H1 (cell line): ENCODE measurements around the gene CUL4B. TPM values are rescaled to one million over a fixed set of nuclear protein-coding genes. Genes with fewer than 3 reads are reported as not detected.

ENCODE experiments used
- CTCF ChIA-PET: fragments of 300-600 bp; sonication (Branson Sonifier 250); formaldehyde crosslinking; loops from one replicate; lab custom pipeline; 2021; ENCODE audit not compliant: partially characterized antibody; lab: Charles Lee
- POLR2A ChIA-PET: fragments of 300-600 bp; sonication (Branson Sonifier 250); formaldehyde crosslinking; loops from one replicate; lab custom pipeline; 2021; ENCODE audit warnings: inconsistent platforms; ENCODE audit not compliant: partially characterized antibody; lab: Charles Lee
- DNase-seq, 2 experiments: peaks; one replicate each; pipeline versions ENCODE4 v3.0.0 to v3.0.0-alpha.2; 2010 to 2022; ENCODE audit warnings: low spot score in 2 of 2, low read depth in 1 of 2, mixed read lengths in 1 of 2
- FAIRE-seq: peaks from 2 replicates; lab custom pipeline; 2011; peaks lifted over from hg19 to GRCh38; lab: Jason Lieb, UNC
- H2AFZ ChIP-seq: 2 replicates; pipeline ENCODE4 v1.8.1; 2012; ENCODE audit warnings: low read length, inconsistent platforms
- H2AK5ac ChIP-seq: 2 replicates; pipeline ENCODE4 v1.6.1; 2013; ENCODE audit warnings: low read depth, low read length
- H2BK120ac ChIP-seq: replicated peaks from 2 replicates; pipeline ENCODE3; 2013; ENCODE audit warnings: low read depth, low read length, inconsistent platforms
- H2BK12ac ChIP-seq: 2 replicates; pipeline ENCODE4 v1.6.1; 2013; ENCODE audit warnings: low read depth, low read length
- H2BK15ac ChIP-seq: 2 replicates; pipeline ENCODE4 v1.6.1; 2013; ENCODE audit warnings: low read length
- H2BK20ac ChIP-seq: 2 replicates; pipeline ENCODE4 v1.6.1; 2013; ENCODE audit warnings: low read length
- H2BK5ac ChIP-seq: 2 replicates; pipeline ENCODE4 v1.6.1; 2013; ENCODE audit warnings: low read depth, low read length
- H3K14ac ChIP-seq: 2 replicates; pipeline ENCODE4 v1.6.1; 2013; ENCODE audit warnings: inconsistent platforms; ENCODE audit not compliant: insufficient read length
- H3K18ac ChIP-seq: 2 replicates; pipeline ENCODE4 v1.6.1; 2013; ENCODE audit warnings: low read length; ENCODE audit errors: extremely low read depth
- H3K23ac ChIP-seq: 2 replicates; pipeline ENCODE4 v1.6.1; 2013; ENCODE audit warnings: inconsistent platforms; ENCODE audit not compliant: insufficient read length
- H3K23me2 ChIP-seq: 2 replicates; pipeline ENCODE4 v1.6.1; 2013; ENCODE audit warnings: low read depth, low read length
- H3K27ac ChIP-seq: 2 replicates; pipeline ENCODE4 v1.6.1; 2011; ENCODE audit warnings: low read depth, low read length, inconsistent platforms
- H3K27me3 ChIP-seq, 4 experiments: replicated peaks in 1 of 4; 1 replicate in 1 of 4; 2 replicates in 3 of 4; pipeline versions ENCODE4 v1.6.1 to v1.8.1; 2011 to 2013; ENCODE audit warnings: low read length in 3 of 4, mild to moderate bottlenecking in 3 of 4, inconsistent platforms in 2 of 4, mixed read lengths in 2 of 4, moderate library complexity in 1 of 4; ENCODE audit not compliant: control insufficient read depth in 3 of 4, insufficient read depth in 3 of 4; ENCODE audit errors: extremely low read depth in 1 of 4
- H3K36me3 ChIP-seq, 4 experiments: 2 replicates each; pipeline versions ENCODE4 v1.6.1 to v1.8.1; 2011 to 2013; ENCODE audit warnings: mild to moderate bottlenecking in 4 of 4, low read length in 3 of 4, moderate library complexity in 2 of 4, control low read depth in 1 of 4, inconsistent platforms in 1 of 4; ENCODE audit not compliant: insufficient read depth in 4 of 4, control insufficient read depth in 2 of 4
- H3K4ac ChIP-seq: replicated peaks from 2 replicates; pipeline ENCODE3; 2013; ENCODE audit warnings: low read length, low read depth, mixed read lengths, inconsistent platforms; ENCODE audit not compliant: insufficient read length
- H3K4me1 ChIP-seq, 4 experiments: replicated peaks in 1 of 4; 1 replicate in 1 of 4; 2 replicates in 3 of 4; pipeline versions ENCODE4 v1.6.1 to v1.8.1; 2011 to 2013; ENCODE audit warnings: low read length in 3 of 4, inconsistent platforms in 2 of 4, mixed read lengths in 1 of 4; ENCODE audit not compliant: insufficient read depth in 4 of 4, control insufficient read depth in 3 of 4
- H3K4me2 ChIP-seq, 2 experiments: 2 replicates each; pipeline versions ENCODE4 v1.6.1 to v1.8.1; 2011 to 2013; ENCODE audit warnings: low read depth in 2 of 2, low read length in 2 of 2, control low read depth in 1 of 2, inconsistent platforms in 1 of 2, mild to moderate bottlenecking in 1 of 2; ENCODE audit not compliant: insufficient read depth in 1 of 2
- H3K4me3 ChIP-seq, 4 experiments: fragments of 200-600, 300-600 bp in 1 of 4; sonication (generic), shearing (Covaris generic), sonication (Bioruptor Twin) in 1 of 4; 2 replicates each; pipeline versions ENCODE4 v1.5.1 to v1.8.1; 2011 to 2016; ENCODE audit warnings: low read length in 4 of 4, low read depth in 3 of 4, control low read depth in 2 of 4, inconsistent platforms in 2 of 4, mild to moderate bottlenecking in 2 of 4, mixed read lengths in 1 of 4, moderate library complexity in 1 of 4; ENCODE audit not compliant: insufficient read depth in 2 of 4; ENCODE audit errors: extremely low read depth in 1 of 4
- H3K56ac ChIP-seq: replicated peaks from 2 replicates; pipeline ENCODE3; 2013; ENCODE audit warnings: low read depth, mild to moderate bottlenecking, mixed read lengths, low read length, inconsistent platforms; ENCODE audit not compliant: insufficient read length
- H3K79me1 ChIP-seq: 2 replicates; pipeline ENCODE4 v1.6.1; 2013; ENCODE audit warnings: low read depth, low read length, control low read depth
- H3K79me2 ChIP-seq, 2 experiments: 2 replicates each; pipeline versions ENCODE4 v1.6.1 to v1.8.1; 2012 to 2013; ENCODE audit warnings: low read length in 2 of 2, mild to moderate bottlenecking in 2 of 2, inconsistent platforms in 1 of 2; ENCODE audit not compliant: insufficient read depth in 2 of 2, control insufficient read depth in 1 of 2
- H3K9ac ChIP-seq, 4 experiments: replicated peaks in 1 of 4; 1 replicate in 1 of 4; 2 replicates in 3 of 4; pipeline versions ENCODE4 v1.6.1 to v1.8.1; 2011 to 2013; ENCODE audit warnings: low read depth in 3 of 4, low read length in 3 of 4, control low read depth in 2 of 4, mild to moderate bottlenecking in 2 of 4, moderate library complexity in 2 of 4, inconsistent platforms in 1 of 4; ENCODE audit errors: extremely low read depth in 1 of 4
- H3K9me3 ChIP-seq, 2 experiments: 2 replicates each; pipeline versions ENCODE4 v1.6.1 to v1.8.1; 2012 to 2013; ENCODE audit warnings: mild to moderate bottlenecking in 2 of 2, moderate library complexity in 2 of 2, control low read depth in 1 of 2, inconsistent platforms in 1 of 2, low read depth in 1 of 2, low read length in 1 of 2, mixed read lengths in 1 of 2; ENCODE audit not compliant: insufficient read depth in 2 of 2
- H4K20me1 ChIP-seq, 2 experiments: replicated peaks in 1 of 2; 2 replicates each; pipeline versions ENCODE3 to v1.8.1; 2011 to 2013; ENCODE audit warnings: inconsistent platforms in 2 of 2, low read length in 2 of 2, mild to moderate bottlenecking in 1 of 2; ENCODE audit not compliant: insufficient read depth in 2 of 2, control insufficient read depth in 1 of 2
- H4K5ac ChIP-seq: 2 replicates; pipeline ENCODE4 v1.6.1; 2013; ENCODE audit warnings: low read length, low read depth, mixed read lengths, inconsistent platforms; ENCODE audit not compliant: insufficient read length
- H4K8ac ChIP-seq: 2 replicates; pipeline ENCODE4 v1.8.0; 2013; ENCODE audit warnings: mild to moderate bottlenecking, moderate library complexity, low read length, inconsistent platforms; ENCODE audit not compliant: insufficient read depth; ENCODE audit errors: extremely low read depth
- H4K91ac ChIP-seq: replicated peaks from 2 replicates; pipeline ENCODE3; 2013; ENCODE audit warnings: low read length, mixed read lengths, inconsistent platforms; ENCODE audit not compliant: insufficient read length
- CBX5 ChIP-seq: fragments of 300-800, 300-1000 bp; sonication (generic); IDR thresholded peaks from 2 replicates; pipeline ENCODE4 v1.7.1; 2016; ENCODE audit warnings: antibody characterized with exemption, low read length, low read depth
- CHD2 ChIP-seq: IDR thresholded peaks from 2 replicates; pipeline ENCODE4 v1.6.1; 2012; ENCODE audit warnings: low read length, improper control_type of control experiment
- CREB1 ChIP-seq: IDR thresholded peaks from 2 replicates; pipeline ENCODE4 v1.6.1; 2012; ENCODE audit warnings: inconsistent platforms
- HDAC2 ChIP-seq, 2 experiments: fragments of 300-600 bp in 1 of 2; sonication (generic) in 1 of 2; IDR thresholded peaks; 2 replicates each; pipeline ENCODE4 v1.6.1; 2011 to 2012; ENCODE audit warnings: low read depth in 2 of 2, low read length in 2 of 2, mild to moderate bottlenecking in 2 of 2, moderate library complexity in 2 of 2, borderline replicate concordance in 1 of 2, inconsistent platforms in 1 of 2
- KDM5A ChIP-seq: fragments of 200-600 bp; IDR thresholded peaks from 2 replicates; pipeline ENCODE4 v1.7.1; 2012; ENCODE audit warnings: mild to moderate bottlenecking, low read length, inconsistent platforms, mixed read lengths
- POLR2A ChIP-seq, 2 experiments: IDR thresholded peaks; 1 replicate in 1 of 2; 2 replicates in 1 of 2; pipeline ENCODE4 v1.6.1; 2011; ENCODE audit warnings: low read depth in 2 of 2, low read length in 2 of 2, mild to moderate bottlenecking in 2 of 2; ENCODE audit errors: control extremely low read depth in 1 of 2
- POU5F1 ChIP-seq: IDR thresholded peaks from 2 replicates; pipeline ENCODE4 v1.6.1; 2011; ENCODE audit warnings: low read depth, mild to moderate bottlenecking, low read length, moderate library complexity
- RBBP5 ChIP-seq: IDR thresholded peaks from 2 replicates; pipeline ENCODE4 v1.7.1; 2012; ENCODE audit warnings: low read depth, mild to moderate bottlenecking, inconsistent platforms, low read length, moderate library complexity, borderline replicate concordance
- SP1 ChIP-seq: IDR thresholded peaks from 2 replicates; pipeline ENCODE4 v1.6.1; 2011; ENCODE audit warnings: low read depth, low read length
- TAF7 ChIP-seq: optimal IDR thresholded peaks from 2 replicates; pipeline ENCODE3; 2011; ENCODE audit warnings: low read depth, mild to moderate bottlenecking, inconsistent platforms, low read length, moderate library complexity, borderline replicate concordance
- WGBS, 2 experiments: shearing (Covaris generic) in 1 of 2; methylation state at CpG; one replicate each; pipeline versions ENCODE4 v1.1.6 to v1.1.7; 2013 to 2015; ENCODE audit warnings: low lambda C conversion rate in 2 of 2, mixed read lengths in 2 of 2, inconsistent platforms in 1 of 2, low coverage in 1 of 2, missing lambda C conversion rate in 1 of 2; ENCODE audit not compliant: insufficient replicate concordance in 2 of 2, insufficient coverage in 1 of 2, insufficient read length in 1 of 2; ENCODE audit errors: extremely low coverage in 1 of 2, missing lambda C conversion rate in 1 of 2; 5-methylcytosine and 5-hydroxymethylcytosine counted together
- polyA plus RNA-seq, 7 experiments: library from polyadenylated mRNA; depleted of rRNA in 3 of 7; stranded (reverse) in 5 of 7; unstranded in 2 of 7; fragments of >200 nt in 5 of 7; fragments of 200-250 nt in 2 of 7; gene quantifications; 1 replicate in 5 of 7; 2 replicates in 1 of 7; 4 replicates in 1 of 7; pipeline versions ENCODE4 v1.2.1 to v1.2.3, GENCODE V29; 2011 to 2013; ENCODE audit warnings: missing spikeins in 2 of 7, mixed read lengths in 2 of 7
- total RNA-seq: library from RNA; stranded (reverse); fragmentation: NEBNext Ultra II Directional; extraction: Animal tissue kit (Norgen Biotek cat#: 25700); gene quantifications from 2 replicates; pipeline ENCODE4 v1.2.1, GENCODE V29; 2021

Gene CUL4B
- total and polyA plus RNA-seq, 2 of the 8 experiments (the other 6 are each of a cell fraction or from before 2014, with no cell fraction given): 11.7 to 44.0 TPM

- no peak overlapping the region for H3K14ac ChIP-seq
- H3K18ac ChIP-seq: no peak overlapping the region
- no peak overlapping the region for H2BK5ac ChIP-seq
- WGBS, 2 experiments: 83% methylated on average over 8 of the region's 9 CpGs; no CpG with 5 or more reads in 1 of the 2 experiments
- no peak overlapping the region for H2BK12ac ChIP-seq
- FAIRE-seq (no peak), DNase-seq (no peak)
- H4K20me1 ChIP-seq: no peaks in the 10 kb centered on the region
- CTCF ChIA-PET: interaction anchor here (0.7 to 1.9 kb wide), 10 partner anchors 11 to 187 kb away, joined by 3 to 5 read pairs (median 4); no protein-coding TSS in a partner anchor
- H3K79me1 ChIP-seq: no peaks in the 10 kb centered on the region
- H3K4me3 ChIP-seq: peak overlapping the region in 1 of 4 experiments; percentile 63; a peak in 1 of 8 replicates
- no peak overlapping the region for H3K9ac ChIP-seq
- peak overlapping the region in 1 of 2 experiments; percentile 62; a peak in 1 of 4 replicates for H3K4me2 ChIP-seq
- no peaks in the 10 kb centered on the region for H3K36me3 ChIP-seq
- 0 out of 7 replicates have a peak, but pooled peaks cover 0 to 2% (median 0%) of the 10 kb centered on the region in 4 experiments for H3K4me1 ChIP-seq
- H3K9me3 ChIP-seq: no peaks in the 10 kb centered on the region
- no peak overlapping the region for H4K8ac ChIP-seq
- H2AFZ ChIP-seq: no peak overlapping the region
- H2BK20ac ChIP-seq: no peak overlapping the region
- no peak overlapping the region for H4K5ac ChIP-seq
- H3K27me3 ChIP-seq: no peaks in the 10 kb centered on the region
- no peaks in the 10 kb centered on the region for H3K23me2 ChIP-seq
- TF ChIP-seq CBX5 (no peak), RBBP5 (no peak), TAF7 (no peak), CREB1 (no peak), SP1 (no peak), POLR2A (IDR thresholded peaks at IDR 0.05; ENCODE audit: control extremely low read depth in 1 of 2, low read depth in 2 of 2, low read length in 2 of 2) (no peak), KDM5A (no peak), HDAC2 (IDR thresholded peaks at IDR 0.05; ENCODE audit: borderline replicate concordance in 1 of 2, low read depth in 2 of 2, low read length in 2 of 2) (no peak), CHD2 (no peak), POU5F1 (no peak)
- POLR2A ChIA-PET: interaction anchor here (1.1 kb wide), 1 partner anchor 18 kb away, joined by 4 read pairs; the partner anchor contains the start of gene LAMP2
- no peak overlapping the region for H3K23ac ChIP-seq
- H4K91ac ChIP-seq: no peak overlapping the region
- H2BK15ac ChIP-seq: no peak overlapping the region
- H3K56ac ChIP-seq: no peak overlapping the region
- no peak overlapping the region for H3K27ac ChIP-seq
- H2AK5ac ChIP-seq: no peak overlapping the region
- no peaks in the 10 kb centered on the region for H3K79me2 ChIP-seq
- H3K4ac ChIP-seq: no peak overlapping the region
- H2BK120ac ChIP-seq: no peak overlapping the region
Observed at GRCh38 chrX:120486786-120487185, 74.0 kb downstream of the CUL4B start.
